GM23338 (cell line): ENCODE measurements around the gene SASS6. TPM values are rescaled to one million over a fixed set of nuclear protein-coding genes. Genes with fewer than 3 reads are reported as not detected.
A peak's percentile ranks its signal among the peaks of the same experiment; 100 is the strongest.

Experiments
- ATAC-seq: fragments of 200-7000 bp; cut with Tn5 transposase; 3 replicates; pipeline ENCODE4 v1.9.1; 2020
- DNase-seq: peaks from one replicate; pipeline ENCODE4 v3.0.0-alpha.2; 2015; ENCODE audit warnings: low spot score
- H2AFZ ChIP-seq: fragments of 200-600 bp; sonication (generic); 2 replicates; pipeline ENCODE4 v1.8.0; 2016; ENCODE audit warnings: antibody characterized with exemption, mild to moderate bottlenecking, moderate library complexity
- H3F3A ChIP-seq: fragments of 200-600 bp; sonication (generic); replicated peaks from 2 replicates; pipeline ENCODE4 v1.8.0; 2017; ENCODE audit warnings: antibody characterized with exemption, mixed run types, low read depth
- H3K27ac ChIP-seq: fragments of 200-600 bp; sonication (generic); 2 replicates; pipeline ENCODE4 v1.6.1; 2016; ENCODE audit warnings: low read depth
- H3K27me3 ChIP-seq: fragments of 200-600 bp; sonication (generic); 2 replicates; pipeline ENCODE4 v1.8.0; 2016; ENCODE audit warnings: mild to moderate bottlenecking, mixed run types, moderate library complexity; ENCODE audit not compliant: insufficient read depth
- H3K36me3 ChIP-seq: fragments of 200-600 bp; sonication (generic); 2 replicates; pipeline ENCODE4 v1.8.0; 2016; ENCODE audit warnings: mild to moderate bottlenecking; ENCODE audit not compliant: insufficient read depth
- H3K4me1 ChIP-seq: fragments of 200-600 bp; sonication (generic); 2 replicates; pipeline ENCODE4 v1.8.0; 2016; ENCODE audit warnings: mild to moderate bottlenecking, moderate library complexity; ENCODE audit not compliant: insufficient read depth
- H3K4me2 ChIP-seq: fragments of 200-600 bp; sonication (generic); 2 replicates; pipeline ENCODE4 v1.7.1; 2017; ENCODE audit warnings: mixed run types
- H3K4me3 ChIP-seq: fragments of 200-600 bp; sonication (generic); 2 replicates; pipeline ENCODE4 v1.6.1; 2016; ENCODE audit warnings: mixed run types
- H3K79me2 ChIP-seq: fragments of 200-600 bp; sonication (generic); replicated peaks from 2 replicates; pipeline ENCODE4 v1.8.0; 2017; ENCODE audit warnings: mild to moderate bottlenecking; ENCODE audit not compliant: insufficient read depth
- H3K9me2 ChIP-seq: fragments of 200-600 bp; sonication (generic); 2 replicates; pipeline ENCODE4 v1.8.0; 2017; ENCODE audit not compliant: insufficient read depth
- H4K20me1 ChIP-seq: fragments of 200-600 bp; sonication (generic); replicated peaks from 2 replicates; pipeline ENCODE4 v1.8.0; 2017; ENCODE audit warnings: mild to moderate bottlenecking; ENCODE audit not compliant: insufficient read depth
- H3K27ac Mint-ChIP-seq: 2 replicates; pipeline ENCODE4 v1.8.0; 2020; ENCODE audit warnings: inconsistent platforms, mild to moderate bottlenecking, moderate library complexity, mixed read lengths
- H3K27me3 Mint-ChIP-seq: 3 replicates; pipeline ENCODE4 v1.8.0; 2022; ENCODE audit warnings: low read depth, mild to moderate bottlenecking, moderate library complexity, mixed read lengths, inconsistent platforms; ENCODE audit not compliant: insufficient read depth, poor library complexity
- H3K36me3 Mint-ChIP-seq: 3 replicates; pipeline ENCODE4 v1.8.0; 2021; ENCODE audit warnings: low read depth, mild to moderate bottlenecking, inconsistent platforms, moderate library complexity, mixed read lengths
- H3K4me1 Mint-ChIP-seq: 3 replicates; pipeline ENCODE4 v1.8.0; 2020; ENCODE audit warnings: mild to moderate bottlenecking, inconsistent platforms, mixed read lengths
- H3K4me3 Mint-ChIP-seq: 3 replicates; pipeline ENCODE4 v1.8.0; 2021; ENCODE audit warnings: moderate library complexity, mild to moderate bottlenecking, inconsistent platforms, mixed read lengths
- H3K9me3 Mint-ChIP-seq: 3 replicates; pipeline ENCODE4 v1.8.0; 2020; ENCODE audit warnings: moderate library complexity, mild to moderate bottlenecking, inconsistent platforms, mixed read lengths
- CREB1 ChIP-seq: fragments of 250-450 bp; sonication (Bioruptor Pico); IDR thresholded peaks from 2 replicates; pipeline ENCODE4 v1.5.0; 2020; ENCODE audit warnings: low read depth, mild to moderate bottlenecking, moderate library complexity
- CTCF ChIP-seq, 2 experiments: fragments of 200-600 bp in 1 of 2; sonication (generic) in 1 of 2; conservative IDR thresholded peaks; 2 replicates each; pipeline versions ENCODE4 v1.5.1 to v1.6.1; 2016 to 2017; ENCODE audit warnings: antibody characterized with exemption in 2 of 2, low read depth in 2 of 2, mild to moderate bottlenecking in 2 of 2, moderate library complexity in 1 of 2
- ETS1 ChIP-seq: IDR thresholded peaks from 2 replicates; pipeline ENCODE4 v1.6.1; 2016; ENCODE audit warnings: antibody characterized with exemption
- EZH2 ChIP-seq: fragments of 200-600 bp; sonication (generic); IDR thresholded peaks from one replicate; pipeline ENCODE4 v1.8.0; 2017; ENCODE audit warnings: antibody characterized with exemption, mild to moderate bottlenecking, low read depth; ENCODE audit not compliant: unreplicated experiment
- EZH2phosphoT487 ChIP-seq: fragments of 200-600 bp; sonication (generic); IDR thresholded peaks from one replicate; pipeline ENCODE4 v1.8.1; 2018; ENCODE audit warnings: antibody characterized with exemption; ENCODE audit not compliant: unreplicated experiment
- JUNB ChIP-seq: IDR thresholded peaks from one replicate; pipeline ENCODE4 v1.6.1; 2016; ENCODE audit warnings: antibody characterized with exemption; ENCODE audit not compliant: unreplicated experiment
- NANOG ChIP-seq: IDR thresholded peaks from 2 replicates; pipeline ENCODE4 v1.6.1; 2016; ENCODE audit warnings: antibody characterized with exemption, borderline replicate concordance
- POLR2AphosphoS5 ChIP-seq: IDR thresholded peaks from 2 replicates; pipeline ENCODE4 v1.6.1; 2016; ENCODE audit warnings: antibody characterized with exemption, low read depth
- REST ChIP-seq: IDR thresholded peaks from one replicate; pipeline ENCODE4 v1.6.1; 2018; ENCODE audit warnings: antibody characterized with exemption; ENCODE audit not compliant: unreplicated experiment
- STAT1 ChIP-seq: IDR thresholded peaks from one replicate; pipeline ENCODE4 v1.6.1; 2016; ENCODE audit warnings: antibody characterized with exemption; ENCODE audit not compliant: unreplicated experiment
- ZNF114 ChIP-seq: fragments of 250-450 bp; sonication (Bioruptor Pico); IDR thresholded peaks from 2 replicates; pipeline ENCODE4 v1.5.0; 2020; ENCODE audit warnings: mild to moderate bottlenecking, moderate library complexity
- ZNF331 ChIP-seq: fragments of 250-450 bp; sonication (Bioruptor Pico); IDR thresholded peaks from 2 replicates; pipeline ENCODE4 v1.5.0; 2020; ENCODE audit warnings: low read depth, mild to moderate bottlenecking, moderate library complexity
- ZNF462 ChIP-seq: fragments of 250-450 bp; sonication (Bioruptor Pico); IDR thresholded peaks from 2 replicates; pipeline ENCODE4 v1.5.0; 2020; ENCODE audit warnings: mild to moderate bottlenecking, moderate library complexity
- polyA plus RNA-seq: library from polyadenylated mRNA; unstranded; fragments of >200 nt; fragmentation: Nextera tagmentation; extraction: Ambion mirVana; gene quantifications from 2 replicates; pipeline ENCODE4 v1.2.1, GENCODE V29; 2016
- total RNA-seq: library from RNA; depleted of rRNA; stranded (reverse); fragments of >200 nt; shearing (Covaris generic); gene quantifications from 2 replicates; pipeline ENCODE4 v1.2.3, GENCODE V29; 2014

Gene SASS6
- total and polyA plus RNA-seq, 2 experiments from 2014 or later, result 17.0 to 21.1 TPM

- peaks cover 2% of the 10 kb centered on the region for H3K27me3 Mint-ChIP-seq
- H3K27ac Mint-ChIP-seq, result peak overlapping the region; percentile 66
- TF ChIP-seq NANOG, result no peak; the same call in 1 of the 2 replicates
- TF ChIP-seq EZH2, result no peak
- TF ChIP-seq POLR2AphosphoS5, result no peak
- TF ChIP-seq JUNB, result no peak
- no peak for TF ChIP-seq CTCF (conservative IDR thresholded peaks at IDR 0.05; ENCODE audit: low read depth in 2 of 2)
- no peak for TF ChIP-seq ZNF114
- no peak for TF ChIP-seq STAT1
- TF ChIP-seq ZNF462 (CRISPR knock-in tag), result no peak
- TF ChIP-seq ZNF331, result no peak
- no peak for TF ChIP-seq ETS1
- TF ChIP-seq EZH2phosphoT487, result no peak
- no peak for TF ChIP-seq REST
- TF ChIP-seq CREB1 (CRISPR knock-in tag), result no peak
- DNase-seq (peak; percentile 59), ATAC-seq (peak; percentile 71)
- Histone ChIP-seq H3K9me2 (no peaks in the 10 kb centered on the region), H3K27ac (peak overlapping the region; percentile 67), H4K20me1 (no peaks in the 10 kb centered on the region), H3K4me2 (peak overlapping the region; percentile 26; the same call in 1 of the 2 replicates), H3K36me3 (peaks cover 12% of the 10 kb centered on the region; the same call in 1 of the 2 replicates), H2AFZ (no peak overlapping the region), H3K27me3 (no peaks in the 10 kb centered on the region), H3K4me1 (peaks cover 6% of the 10 kb centered on the region), H3K79me2 (no peaks in the 10 kb centered on the region), H3K4me3 (no peak overlapping the region), H3F3A (no peaks in the 10 kb centered on the region)
- peak overlapping the region; percentile 31; the same call in 1 of the 3 replicates for H3K4me3 Mint-ChIP-seq
- peaks cover 29% of the 10 kb centered on the region for H3K36me3 Mint-ChIP-seq
- H3K9me3 Mint-ChIP-seq, result no peaks in the 10 kb centered on the region; the same call in 2 of the 3 replicates
- peaks cover 12% of the 10 kb centered on the region for H3K4me1 Mint-ChIP-seq
These were observed 15.1 kb upstream of the SASS6 start for GRCh38 chr1:100147875-100148274.
